Nephron (organoid): ENCODE results near the gene CLEC4G.

Experiments
- H3K27ac Mint-ChIP-seq, 3 experiments: 2 replicates each; pipeline ENCODE4 v1.8.0; 2020; ENCODE audit warnings: mixed read lengths in 3 of 3, mild to moderate bottlenecking in 2 of 3, moderate library complexity in 1 of 3
- H3K27me3 Mint-ChIP-seq: 2 replicates; pipeline ENCODE4 v1.8.0; 2021; ENCODE audit warnings: low read depth, mild to moderate bottlenecking, moderate library complexity, mixed read lengths
- H3K36me3 Mint-ChIP-seq: 2 replicates; pipeline ENCODE4 v1.8.0; 2020; ENCODE audit warnings: low read depth, mixed read lengths
- H3K4me1 Mint-ChIP-seq: 2 replicates; pipeline ENCODE4 v1.8.0; 2020; ENCODE audit warnings: mixed read lengths
- H3K4me3 Mint-ChIP-seq, 3 experiments: 2 replicates each; pipeline ENCODE4 v1.8.0; 2020; ENCODE audit warnings: mild to moderate bottlenecking in 3 of 3, mixed read lengths in 3 of 3, moderate library complexity in 2 of 3
- H3K9me3 Mint-ChIP-seq: 2 replicates; pipeline ENCODE4 v1.8.0; 2020; ENCODE audit warnings: mixed read lengths
- CTCF ChIP-seq, 3 experiments: fragments of 200-600 bp; sonication (generic); IDR thresholded peaks; one replicate each; pipeline ENCODE4 v1.5.0; 2021; ENCODE audit warnings: antibody characterized with exemption in 3 of 3; ENCODE audit not compliant: unreplicated experiment in 3 of 3

CLEC4G gene

DNA sequence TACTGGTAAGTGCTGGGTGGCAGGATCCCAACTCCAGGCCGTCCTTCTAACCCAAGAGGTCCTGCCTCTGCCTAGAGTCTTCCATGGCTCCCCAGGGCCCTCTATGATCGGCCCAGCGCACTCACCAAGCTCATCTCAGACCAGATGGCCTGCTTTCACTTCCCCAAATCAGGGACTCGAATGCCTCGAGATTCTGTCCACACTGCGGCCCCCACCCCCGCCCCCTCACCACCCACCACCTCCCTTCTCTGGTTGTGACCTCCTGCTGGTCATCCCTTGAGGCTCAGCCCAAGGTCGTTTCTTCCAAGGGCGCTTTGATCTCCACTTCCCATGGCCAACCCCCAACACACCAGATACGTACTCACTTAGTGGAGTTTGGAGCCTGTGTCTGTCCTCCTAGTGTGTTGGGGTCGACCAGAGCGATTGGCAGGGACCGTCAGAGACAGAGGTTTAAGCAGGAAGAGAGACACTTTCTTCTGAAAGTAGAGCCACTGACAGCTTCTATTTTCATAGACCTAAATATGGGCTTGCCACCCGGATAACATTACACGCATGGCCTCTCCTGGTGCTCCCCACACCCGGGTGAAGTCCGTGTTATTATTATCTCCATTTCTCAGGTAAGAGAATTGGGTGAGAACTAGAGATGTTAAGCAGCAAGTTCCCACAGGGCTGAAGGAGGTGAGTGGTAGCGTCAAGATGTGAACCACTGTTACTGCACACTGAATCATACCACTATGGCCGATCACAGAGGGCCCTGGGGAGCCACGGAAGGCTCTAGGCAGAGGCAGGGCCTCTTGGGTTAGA, 30.1 kb downstream of the CLEC4G start, which contains the start of gene FCER2:
TSS of gene FCER2 (minus strand) at position 478 of the 804 bp plus-strand sequence. CDS start 2,371 bp downstream, outside the sequence.
- Mint-ChIP-seq H3K36me3 (no peaks in the 10 kb centered on the region), H3K4me1 (no peaks in the 10 kb centered on the region), H3K27ac (no peak within 1 kb of the TSS), H3K4me3 (no peak within 1 kb of the TSS), H3K27me3 (peaks cover 35% of the 10 kb centered on the region), H3K9me3 (no peaks in the 10 kb centered on the region)
- TF ChIP-seq CTCF (IDR thresholded peaks at IDR 0.05; ENCODE audit: unreplicated experiment in 3 of 3): no peak

- H3K27me3 Mint-ChIP-seq: peaks cover 35% of the 10 kb centered on the region
Observed at GRCh38 chr19:7701049-7701653, 30.8 kb downstream of the CLEC4G start.

GRCh38 chr19:7699417-7700401, 32.2 kb downstream of the CLEC4G start:
- no peaks in the 10 kb centered on the region for H3K4me1 Mint-ChIP-seq
- no peak overlapping the region for H3K27ac Mint-ChIP-seq
- no peak for TF ChIP-seq CTCF (IDR thresholded peaks at IDR 0.05; ENCODE audit: unreplicated experiment in 3 of 3)
- peaks cover 35% of the 10 kb centered on the region for H3K27me3 Mint-ChIP-seq
- no peaks in the 10 kb centered on the region for H3K36me3 Mint-ChIP-seq
- H3K4me3 Mint-ChIP-seq: no peak overlapping the region
- no peaks in the 10 kb centered on the region for H3K9me3 Mint-ChIP-seq

More at GRCh38 chr19:7701049-7701653, 30.8 kb downstream of the CLEC4G start:
- H3K27ac Mint-ChIP-seq: no peak overlapping the region
- H3K4me3 Mint-ChIP-seq: no peak overlapping the region
- no peaks in the 10 kb centered on the region for H3K36me3 Mint-ChIP-seq
- H3K4me1 Mint-ChIP-seq: no peaks in the 10 kb centered on the region
- no peak for TF ChIP-seq CTCF (IDR thresholded peaks at IDR 0.05; ENCODE audit: unreplicated experiment in 3 of 3)
- H3K9me3 Mint-ChIP-seq: no peaks in the 10 kb centered on the region

- H3K27ac Mint-ChIP-seq: no peak overlapping the region
- H3K4me1 Mint-ChIP-seq: no peaks in the 10 kb centered on the region
- H3K9me3 Mint-ChIP-seq: no peaks in the 10 kb centered on the region
Observed at GRCh38 chr19:7699003-7699402, 32.9 kb downstream of the CLEC4G start.

GRCh38 chr19:7698583-7698982, 33.3 kb downstream of the CLEC4G start:
- H3K9me3 Mint-ChIP-seq: no peaks in the 10 kb centered on the region
- H3K27me3 Mint-ChIP-seq: peaks cover 30% of the 10 kb centered on the region
- no peaks in the 10 kb centered on the region for H3K36me3 Mint-ChIP-seq
- H3K4me3 Mint-ChIP-seq: no peak overlapping the region
- no peak overlapping the region for H3K27ac Mint-ChIP-seq
- TF ChIP-seq CTCF (IDR thresholded peaks at IDR 0.05; ENCODE audit: unreplicated experiment in 3 of 3): no peak
- H3K4me1 Mint-ChIP-seq: no peaks in the 10 kb centered on the region

More at GRCh38 chr19:7699003-7699402, 32.9 kb downstream of the CLEC4G start:
- Mint-ChIP-seq H3K27me3 (peaks cover 34% of the 10 kb centered on the region), H3K4me3 (no peak overlapping the region), H3K36me3 (no peaks in the 10 kb centered on the region)
- TF ChIP-seq CTCF (IDR thresholded peaks at IDR 0.05; ENCODE audit: unreplicated experiment in 3 of 3): no peak
